GM19025 (cell line): Measurements from ENCODE around the gene RNPEPL1.
"Not testable (repeated sequence)": the region's sequence is repeated elsewhere in the genome, so short reads cannot be mapped to it uniquely, and the experiment has no call there.

Experiments used
- ATAC-seq: cut with Tn5 transposase; IDR thresholded peaks from one replicate; pipeline ENCODE4 v1.9.1; 2021; ENCODE audit warnings: mild to moderate bottlenecking, low read depth, moderate library complexity; ENCODE audit not compliant: unreplicated experiment

Gene RNPEPL1

GRCh38 chr2:240601831-240602160 is 33.5 kb downstream of the RNPEPL1 start:
- ATAC-seq = no peak

- no peak for ATAC-seq
Measured at GRCh38 chr2:240602266-240603050, 34.2 kb downstream of the RNPEPL1 start.

DNA sequence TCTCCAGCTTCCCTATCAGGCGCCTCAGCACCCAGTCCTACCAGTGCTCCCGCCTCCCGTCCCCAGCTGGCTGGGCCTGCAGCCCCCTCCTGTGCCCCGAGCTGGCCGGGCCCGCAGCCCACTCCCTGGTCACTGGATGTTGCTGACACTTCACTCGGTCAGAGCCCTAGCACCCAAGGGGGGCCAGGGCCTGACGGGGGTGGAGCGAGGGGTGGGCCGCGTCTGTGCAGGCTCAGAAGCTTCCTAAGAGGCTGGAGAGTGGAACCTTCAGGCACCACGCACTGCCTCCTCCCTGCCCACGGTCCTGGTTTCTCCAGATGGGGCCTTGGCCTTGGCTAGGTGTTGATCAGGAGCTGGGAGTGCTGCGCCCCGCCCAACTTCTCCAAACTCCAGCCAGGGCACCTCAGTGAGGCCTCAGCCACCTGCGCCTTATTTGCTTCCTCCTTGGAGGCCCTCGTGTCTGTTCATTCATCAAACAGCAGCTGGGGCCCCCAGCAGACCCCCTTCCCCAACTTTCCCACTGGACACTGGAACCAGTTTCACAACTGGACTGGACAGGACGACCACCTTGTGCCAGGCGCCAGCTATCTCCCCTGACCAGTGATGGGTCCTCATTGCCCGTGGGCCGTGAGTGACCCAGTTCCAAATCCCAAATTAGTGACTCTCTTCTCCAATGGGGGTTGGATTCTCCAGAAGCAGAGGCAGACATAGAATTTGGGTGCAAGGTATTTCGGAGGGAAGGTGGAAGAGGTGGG is 35.0 kb downstream of the RNPEPL1 start:
- no peak for ATAC-seq

GRCh38 chr2:240603846-240604245 is 35.6 kb downstream of the RNPEPL1 start:
- no peak for ATAC-seq

DNA sequence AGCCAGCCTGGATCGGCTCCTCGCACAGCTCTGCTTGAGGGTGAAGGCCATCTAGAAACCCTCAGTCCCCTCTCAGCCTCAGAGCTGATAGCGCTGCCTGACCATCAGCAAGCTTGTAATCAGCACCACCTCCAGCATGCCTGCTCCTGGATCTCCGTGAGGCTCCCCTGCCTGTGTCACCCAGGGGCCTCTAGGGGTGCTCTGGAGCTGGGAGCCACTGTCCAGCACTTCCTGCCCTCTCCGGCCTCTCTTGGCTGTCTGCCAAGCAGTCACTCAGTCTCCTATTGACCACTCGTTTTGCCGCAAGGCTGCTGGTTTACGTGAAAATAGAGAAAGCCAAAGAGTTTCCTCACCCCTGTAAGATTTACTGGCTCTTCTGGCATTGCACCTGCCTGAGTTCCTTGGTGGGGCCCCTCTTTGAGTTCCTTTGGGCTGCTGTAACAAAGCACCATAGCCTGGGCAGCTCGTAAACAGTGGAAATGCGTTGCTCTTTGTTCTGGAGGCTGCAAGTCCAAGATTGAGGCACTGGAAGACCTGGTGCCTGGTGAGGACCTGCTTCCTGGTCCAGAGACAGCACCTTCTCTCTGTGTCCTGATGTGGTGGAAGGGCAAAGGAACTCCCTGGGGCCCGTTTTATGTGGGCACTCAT is 36.1 kb downstream of the RNPEPL1 start:
- no peak for ATAC-seq

DNA sequence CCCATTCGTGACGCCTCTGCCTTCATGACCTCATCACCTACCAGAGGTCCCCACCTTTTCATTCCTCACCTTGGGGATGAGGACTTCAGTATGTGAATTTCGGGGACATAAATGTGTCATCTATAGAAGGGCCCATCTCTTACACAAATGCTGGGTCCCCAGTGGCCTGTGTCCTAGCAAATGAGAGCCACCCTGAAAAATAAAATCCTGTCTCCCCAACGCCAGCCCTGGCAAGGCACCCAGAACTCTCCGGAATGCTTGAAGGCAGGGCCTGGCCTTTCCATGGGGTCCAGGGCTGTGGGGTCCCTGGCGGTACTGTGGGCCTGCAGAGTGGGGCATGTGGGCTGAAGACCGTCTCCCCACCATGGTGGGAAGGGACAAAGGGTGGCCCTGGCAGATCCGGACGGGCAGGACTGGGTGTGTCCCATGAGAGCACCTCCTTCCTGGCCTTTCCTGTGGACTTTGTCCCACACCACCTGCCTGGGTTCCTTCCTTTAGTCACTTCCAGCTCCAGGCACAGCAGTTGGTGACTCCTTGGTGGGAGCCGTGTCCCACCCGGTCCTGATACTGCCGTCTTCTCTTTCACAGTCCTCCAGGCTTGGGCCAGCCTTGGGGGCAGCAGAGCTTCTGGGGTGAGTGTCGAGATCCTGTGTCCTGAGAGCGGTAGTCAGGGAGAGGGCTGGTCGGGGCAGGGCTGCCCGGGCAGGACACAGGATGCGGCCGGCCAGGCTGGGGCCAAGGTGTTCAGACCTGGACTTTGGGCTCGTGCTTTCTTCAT is 36.8 kb downstream of the RNPEPL1 start:
- ATAC-seq = no peak

DNA sequence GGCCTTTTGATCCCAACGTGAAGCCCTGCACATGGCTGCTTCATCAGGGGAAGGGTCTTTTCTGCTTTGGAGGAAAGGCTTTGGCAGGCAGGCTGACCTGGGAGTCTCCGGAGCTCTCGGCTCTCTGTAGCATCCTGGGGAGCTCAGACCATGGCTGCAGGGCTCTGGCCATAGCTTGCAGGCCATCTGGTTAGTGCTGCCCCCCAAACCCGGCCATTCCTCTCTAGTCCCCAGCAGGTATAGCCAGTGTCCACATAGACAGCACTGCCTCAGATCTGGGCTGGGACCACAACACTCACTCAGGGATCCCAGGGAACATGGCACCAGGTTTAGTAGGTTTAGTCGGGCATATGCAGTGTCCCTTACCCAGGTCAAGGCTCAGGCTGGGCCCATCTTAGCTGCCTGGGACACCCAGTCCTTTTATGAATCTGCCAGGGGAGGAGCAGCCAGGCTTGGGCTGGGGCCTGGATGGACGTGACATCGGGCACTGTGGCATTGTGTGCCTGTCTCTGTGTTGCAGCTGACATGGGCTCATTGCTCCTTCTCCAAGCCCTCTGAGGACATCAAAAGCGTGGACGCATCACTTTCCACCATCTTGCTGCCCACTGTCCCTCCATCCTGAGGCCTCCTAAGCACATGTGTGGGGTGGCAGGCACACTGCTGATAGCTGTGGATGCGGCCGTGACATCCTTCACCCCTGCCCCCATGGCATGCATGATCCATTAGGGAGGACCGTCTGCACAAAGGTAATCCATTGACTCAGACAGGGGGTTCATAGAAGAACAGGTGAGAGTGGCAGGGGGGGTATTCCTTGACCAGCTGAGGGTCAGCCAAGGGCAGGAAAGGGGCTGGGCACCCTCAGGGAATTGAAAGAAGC is 37.8 kb downstream of the RNPEPL1 start:
- no peak for ATAC-seq

DNA sequence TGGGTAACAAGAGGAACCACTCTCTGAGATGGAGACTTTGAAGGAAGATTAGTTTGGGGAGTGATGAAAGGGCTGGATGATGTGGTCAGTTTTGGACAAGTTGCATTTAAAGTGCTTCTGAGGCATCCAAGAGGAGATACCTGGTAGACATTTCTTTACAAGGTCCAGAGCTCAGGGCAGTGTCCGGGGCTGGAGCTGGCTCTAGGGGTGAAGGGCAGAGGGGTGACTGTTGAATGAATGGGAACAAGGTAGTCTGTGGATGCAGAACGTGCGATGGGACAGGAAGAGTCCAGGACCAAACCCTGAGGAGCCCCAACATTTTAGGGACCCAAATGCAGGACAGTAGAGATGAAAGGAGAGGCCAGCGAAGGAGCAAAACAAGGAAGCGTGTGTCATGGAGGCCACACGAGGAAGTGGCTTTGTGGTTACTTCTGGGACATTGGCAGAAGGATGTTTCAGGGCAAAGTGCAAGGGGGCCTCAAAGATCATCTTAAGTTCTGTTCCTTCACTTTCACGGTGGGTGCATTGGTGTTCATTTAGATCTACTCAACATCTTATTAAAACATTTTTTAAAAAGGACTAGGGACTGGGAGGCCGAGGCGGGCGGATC is 43.4 kb downstream of the RNPEPL1 start:
- ATAC-seq = no peak

DNA sequence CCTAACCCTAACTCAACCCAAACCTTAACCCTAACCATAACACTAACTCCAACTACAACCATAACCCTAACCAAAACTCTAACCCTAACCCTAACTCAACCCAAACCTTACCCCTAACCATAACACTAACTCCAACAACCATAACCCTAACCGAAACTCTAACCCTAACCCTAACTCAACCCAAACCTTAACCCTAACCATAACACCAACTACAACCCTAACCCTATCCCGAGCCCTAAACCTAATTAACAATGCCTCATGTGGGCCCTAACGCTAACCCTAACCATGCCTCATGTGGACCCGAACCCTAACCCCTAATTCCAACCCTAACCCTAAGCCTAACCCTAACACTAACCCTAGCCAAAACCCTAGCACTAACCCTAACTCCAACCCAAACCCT is 45.5 kb downstream of the RNPEPL1 start:
- ATAC-seq = no peak

DNA sequence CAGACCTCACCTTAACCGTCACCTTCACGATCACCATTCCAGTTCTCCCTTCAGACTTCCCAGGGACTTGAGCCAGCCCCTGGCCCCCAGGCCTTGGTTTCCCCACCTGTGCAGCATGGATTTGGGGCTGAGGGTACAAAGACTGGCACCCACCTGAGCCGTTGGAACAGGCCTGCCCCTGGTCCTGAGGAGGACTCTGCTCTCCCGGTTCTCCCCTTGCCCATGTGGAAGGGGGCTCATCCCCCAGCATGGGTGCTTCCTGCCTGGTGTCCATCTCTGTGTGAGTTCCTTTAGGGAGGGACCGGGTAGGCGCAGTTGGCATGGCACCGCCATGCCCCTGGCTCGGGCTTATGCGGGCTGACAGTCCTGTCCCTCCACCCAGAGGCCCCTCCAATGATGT is 46.1 kb downstream of the RNPEPL1 start:
- ATAC-seq = no peak

GRCh38 chr2:240615396-240615795 is 47.1 kb downstream of the RNPEPL1 start:
- ATAC-seq = no peak

GRCh38 chr2:240615820-240616547 is 47.7 kb downstream of the RNPEPL1 start:
- ATAC-seq = no peak

GRCh38 chr2:240616860-240617666 is 48.8 kb downstream of the RNPEPL1 start:
- ATAC-seq = not testable (repeated sequence)

DNA sequence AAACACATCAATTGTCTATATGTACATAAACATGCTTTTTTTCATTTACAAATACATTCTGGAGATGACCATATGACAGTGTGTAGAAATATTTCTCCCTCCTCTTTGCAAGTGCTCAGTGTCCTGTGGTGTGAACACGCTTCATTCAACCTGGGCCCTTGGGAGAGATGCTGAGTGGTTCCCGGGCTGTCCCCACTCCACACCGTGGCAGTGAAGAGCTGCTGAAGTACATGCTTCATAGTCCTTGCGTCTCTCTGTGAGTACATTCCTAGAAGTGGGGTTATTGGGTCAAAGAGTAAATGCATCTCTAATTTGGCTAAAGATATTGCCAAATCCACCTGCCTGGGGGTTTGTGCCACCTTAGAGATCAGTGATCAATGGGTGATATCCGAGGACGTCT is 50.5 kb downstream of the RNPEPL1 start:
- no peak for ATAC-seq

GRCh38 chr2:240619506-240620148 is 51.3 kb downstream of the RNPEPL1 start:
- no peak for ATAC-seq

DNA sequence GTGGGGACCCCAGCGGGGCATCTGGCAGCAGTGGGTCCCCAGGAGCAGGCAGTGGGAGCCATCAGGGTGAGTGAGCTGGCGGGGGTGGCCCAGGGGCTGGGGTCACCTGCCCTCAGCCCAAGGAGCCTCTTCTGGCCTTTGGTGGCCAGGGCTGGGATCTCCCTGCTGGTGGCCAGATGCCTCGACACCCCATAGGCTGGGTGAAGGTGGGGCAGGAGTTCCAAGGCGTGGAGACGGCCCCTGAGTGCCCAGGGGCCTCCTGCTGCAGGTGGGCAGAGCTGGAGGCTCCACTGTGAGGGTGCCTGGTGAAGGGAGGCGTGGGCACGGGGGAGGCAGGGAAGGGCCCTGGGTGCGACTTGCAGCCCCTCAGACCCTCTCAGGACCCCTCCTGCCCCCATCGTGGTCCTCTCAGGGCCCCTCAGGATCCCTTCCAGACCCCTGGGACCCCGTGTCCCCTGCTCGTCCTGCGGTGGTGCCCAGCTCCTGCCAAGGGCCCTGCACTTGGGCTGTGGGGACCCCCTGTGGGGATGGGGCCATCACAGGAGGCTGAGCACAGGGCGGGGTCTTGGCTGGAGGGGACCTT is 52.0 kb downstream of the RNPEPL1 start:
- no peak for ATAC-seq

DNA sequence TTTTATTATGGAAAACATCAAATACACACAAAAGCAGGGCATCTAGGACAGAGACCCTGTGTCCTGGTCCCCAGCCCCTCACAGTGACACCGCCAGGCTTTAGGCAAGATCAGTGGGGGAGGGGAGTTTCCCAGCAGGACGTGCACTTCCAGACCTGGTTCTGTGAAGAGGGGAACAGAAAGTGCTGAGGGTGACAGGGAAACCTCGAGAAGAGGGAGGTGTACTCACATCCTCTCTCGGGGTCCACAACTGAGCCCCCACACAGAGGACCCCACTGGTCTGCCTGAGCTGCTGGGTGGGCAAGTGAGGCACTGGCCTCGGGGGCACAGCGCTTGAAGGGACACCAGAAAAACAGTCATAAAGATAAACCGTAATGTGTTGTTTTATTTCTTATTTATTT is 52.6 kb downstream of the RNPEPL1 start:
- ATAC-seq = no peak
